Activated CD4-positive, alpha-beta T cell treated with anti-CD3 and anti-CD28 coated beads, Interleukin-10, Interleukin-2, amounts not matched to agents 100 ng/mL and 50 ng/mL, durations not matched to agents 16 hours and 8 hours (primary cell): ENCODE results near the gene GRPEL2.
A peak's percentile ranks its signal among the peaks of the same experiment; 100 is the strongest.

ENCODE experiments used
- DNase-seq: peaks from one replicate; pipeline ENCODE4 v3.0.0-alpha.2; 2020

Gene GRPEL2

GRCh38 chr5:149345147-149345891 is at the start of gene GRPEL2:
Gene GRPEL2 (plus strand): TSS chr5:149345499. CDS start chr5:149345540, 41 bp downstream.
- DNase-seq, result peak; percentile 98

DNA sequence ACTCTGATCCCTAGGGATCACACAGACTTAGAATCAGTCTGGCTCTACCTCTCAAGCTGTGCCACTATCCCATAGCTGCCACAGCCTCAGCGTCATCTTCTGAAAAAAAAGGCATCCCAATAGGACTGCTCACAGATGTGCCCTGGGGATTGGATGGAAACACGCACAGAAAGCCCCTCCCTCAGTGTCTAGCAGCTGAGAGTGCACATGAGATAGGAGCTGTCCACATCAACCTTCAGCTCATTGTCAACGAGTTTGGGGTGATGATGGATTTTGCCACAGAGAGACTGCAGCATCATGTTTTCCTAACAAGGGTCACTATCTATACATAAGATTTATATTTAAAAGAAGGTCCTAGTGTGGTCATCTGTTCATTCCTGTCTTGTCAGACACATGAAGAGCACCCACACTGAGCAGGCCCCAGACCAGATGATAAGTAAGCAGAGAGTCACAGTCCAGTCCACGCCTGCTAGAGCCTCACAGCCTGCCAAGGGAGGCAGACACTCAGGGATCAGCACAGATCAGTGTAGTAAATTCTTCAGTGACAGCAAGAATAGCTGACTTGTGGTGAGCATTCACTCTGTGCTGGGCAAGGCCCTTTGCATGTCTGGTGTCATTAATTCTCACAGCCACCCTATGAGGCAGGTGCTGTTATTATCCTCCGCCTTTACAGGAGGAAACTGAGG is 47.8 kb upstream of the GRPEL2 start:
- no peak for DNase-seq

GRCh38 chr5:149298163-149298562 is 47.1 kb upstream of the GRPEL2 start:
- DNase-seq, result no peak

- DNase-seq, result no peak
These were observed 46.4 kb upstream of the GRPEL2 start for GRCh38 chr5:149298842-149299404.

- no peak for DNase-seq
These were observed 45.7 kb upstream of the GRPEL2 start for GRCh38 chr5:149299451-149300054.

DNA sequence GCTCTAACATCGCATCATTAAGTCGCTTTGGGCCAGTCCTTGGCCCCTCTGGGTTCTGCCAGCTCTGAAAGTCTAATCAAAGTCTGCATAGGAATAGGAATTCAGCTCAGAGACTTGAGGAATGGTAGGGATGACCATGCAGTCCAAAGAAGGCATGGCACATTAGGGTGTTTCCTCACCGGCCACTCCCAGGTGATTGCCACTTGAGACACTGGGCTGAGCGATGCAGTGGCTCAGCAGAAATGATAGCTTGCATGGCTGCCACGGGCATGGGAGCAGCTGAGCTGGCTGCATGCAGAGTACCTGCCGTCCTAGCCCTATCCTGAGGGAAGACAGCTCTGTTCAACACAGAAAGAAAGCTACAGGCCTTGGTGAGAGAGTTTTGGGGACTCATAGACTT is 44.9 kb upstream of the GRPEL2 start:
- DNase-seq, result no peak

- no peak for DNase-seq
These were observed 44.1 kb upstream of the GRPEL2 start for GRCh38 chr5:149301049-149301743.

DNA sequence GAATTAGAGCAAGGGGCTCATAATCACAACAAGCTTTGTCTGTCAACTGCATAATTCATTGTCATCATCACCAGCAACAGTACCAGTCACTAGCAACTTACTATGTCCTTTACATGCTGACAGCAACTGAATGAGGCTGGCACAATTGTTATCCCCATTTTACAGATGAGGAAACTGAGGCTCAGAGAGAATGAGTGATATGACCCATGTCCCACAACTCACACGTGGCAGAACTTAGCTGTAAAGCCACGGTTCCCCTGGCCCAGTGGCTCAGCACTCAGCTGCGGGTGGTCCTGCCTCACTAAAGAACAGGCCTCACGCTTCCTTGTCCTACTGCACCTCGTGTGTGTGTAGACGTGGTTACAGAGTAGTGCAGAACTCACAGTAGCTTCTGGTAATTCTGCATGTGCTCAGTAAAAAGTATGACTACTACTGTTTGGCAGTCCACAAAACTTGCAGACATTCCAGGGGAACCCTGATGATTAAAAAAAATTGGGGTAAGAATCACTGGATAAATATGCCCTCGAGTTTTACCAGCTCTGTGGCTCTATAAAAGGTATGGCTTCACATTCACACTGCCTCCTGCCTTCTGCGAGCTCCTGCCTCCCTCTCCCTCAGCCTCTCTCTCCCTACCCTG is 43.4 kb upstream of the GRPEL2 start:
- no peak for DNase-seq

DNA sequence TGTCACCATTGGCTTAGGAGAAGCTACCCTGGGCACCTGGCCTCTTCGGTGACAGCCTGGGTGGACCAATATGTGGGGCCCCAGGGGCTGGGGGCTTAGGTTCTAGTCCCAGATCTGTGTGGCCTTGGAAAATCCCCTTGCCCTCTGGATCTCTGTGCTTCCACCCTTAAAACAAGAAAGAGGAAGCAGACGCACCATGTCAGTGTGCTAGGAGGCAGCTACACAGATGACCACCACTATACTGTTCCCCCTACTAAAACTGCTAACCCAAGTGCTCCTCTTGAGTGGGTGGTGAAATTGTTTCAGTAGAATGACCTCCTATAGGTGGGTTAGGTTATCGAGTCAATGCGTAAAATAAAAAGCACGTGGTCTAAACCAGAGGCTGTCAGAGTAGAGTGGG is 42.7 kb upstream of the GRPEL2 start:
- no peak for DNase-seq

DNA sequence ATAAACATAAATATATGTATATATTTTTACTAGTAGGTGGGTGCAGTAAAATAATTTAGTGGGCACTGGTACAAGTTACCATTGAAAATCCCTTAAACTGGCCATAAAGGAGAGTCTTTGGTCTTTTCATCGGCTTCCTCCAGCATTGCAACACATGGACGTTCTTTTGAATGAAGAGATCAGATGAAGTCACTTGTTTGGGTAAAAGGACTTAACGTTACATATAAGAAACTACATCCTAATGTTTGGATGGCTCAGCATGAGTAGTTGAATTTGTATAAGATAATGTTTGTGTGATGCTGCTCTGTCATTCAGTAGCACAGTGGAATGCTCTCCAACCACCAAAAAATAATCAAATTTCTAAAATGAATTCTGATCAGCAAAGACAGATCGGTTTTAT is 42.1 kb upstream of the GRPEL2 start:
- DNase-seq, result no peak

DNA sequence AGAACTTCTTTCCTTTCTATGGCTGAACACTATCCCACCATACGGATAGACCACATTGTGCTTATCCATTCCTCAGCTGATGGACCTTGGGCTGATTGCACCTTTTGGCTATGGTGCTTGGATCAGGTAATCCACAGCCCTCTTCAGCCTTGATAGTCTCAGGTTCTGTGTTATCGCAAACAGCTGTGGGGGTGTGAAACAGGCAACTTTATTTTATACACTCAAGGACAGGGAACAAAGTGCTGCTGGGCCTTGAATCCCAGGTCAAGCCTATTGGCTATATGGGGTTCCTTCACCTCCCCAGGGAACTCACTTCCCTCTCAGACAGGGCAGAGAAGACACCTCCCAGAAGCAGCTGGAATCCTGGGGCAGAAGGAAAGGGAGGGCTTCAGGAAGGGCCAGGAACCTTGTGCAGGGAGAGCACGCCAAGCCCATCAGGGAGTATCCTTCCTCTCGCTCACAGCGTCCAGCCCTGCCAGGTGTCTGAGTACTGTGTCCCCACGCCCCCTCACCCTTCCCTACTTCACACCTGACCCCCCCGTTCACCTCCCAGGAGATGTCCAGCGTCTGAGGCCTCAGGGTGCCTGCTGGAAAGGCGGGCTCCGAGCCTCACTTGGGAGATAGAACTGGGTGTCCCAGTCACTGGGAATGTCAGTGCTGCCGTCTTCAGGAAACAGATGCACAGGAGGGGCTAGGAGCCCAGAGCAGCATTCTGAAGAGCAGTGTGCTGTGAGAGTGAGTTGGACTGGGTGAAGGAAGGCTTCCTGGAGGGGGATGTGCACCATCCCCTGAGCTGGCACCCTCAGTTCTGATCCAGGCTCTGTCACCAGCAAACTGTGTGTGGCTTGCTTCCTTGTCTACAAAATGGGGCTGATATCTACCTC is 40.9 kb upstream of the GRPEL2 start:
- no peak for DNase-seq

- DNase-seq, result no peak
These were observed 35.9 kb upstream of the GRPEL2 start for GRCh38 chr5:149309354-149309753.

DNA sequence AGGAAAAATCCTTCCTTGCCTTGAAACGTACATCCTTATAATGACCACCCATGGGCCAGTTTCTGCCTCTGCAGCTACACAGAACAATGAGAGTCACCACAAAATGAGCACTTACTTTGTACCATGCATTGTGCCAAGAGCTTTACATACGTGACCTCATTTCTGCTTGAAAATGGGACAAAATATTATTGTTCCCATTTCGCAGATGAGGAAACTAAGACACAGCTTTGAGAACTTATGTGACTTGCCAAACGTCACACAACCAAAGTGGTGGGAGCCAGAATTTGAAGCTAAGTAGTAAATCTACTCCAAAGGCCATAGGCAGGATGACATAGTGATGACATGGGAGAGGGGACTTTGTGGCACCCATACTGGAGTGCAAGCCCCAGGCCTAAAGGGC is 34.8 kb upstream of the GRPEL2 start:
- DNase-seq, result no peak

DNA sequence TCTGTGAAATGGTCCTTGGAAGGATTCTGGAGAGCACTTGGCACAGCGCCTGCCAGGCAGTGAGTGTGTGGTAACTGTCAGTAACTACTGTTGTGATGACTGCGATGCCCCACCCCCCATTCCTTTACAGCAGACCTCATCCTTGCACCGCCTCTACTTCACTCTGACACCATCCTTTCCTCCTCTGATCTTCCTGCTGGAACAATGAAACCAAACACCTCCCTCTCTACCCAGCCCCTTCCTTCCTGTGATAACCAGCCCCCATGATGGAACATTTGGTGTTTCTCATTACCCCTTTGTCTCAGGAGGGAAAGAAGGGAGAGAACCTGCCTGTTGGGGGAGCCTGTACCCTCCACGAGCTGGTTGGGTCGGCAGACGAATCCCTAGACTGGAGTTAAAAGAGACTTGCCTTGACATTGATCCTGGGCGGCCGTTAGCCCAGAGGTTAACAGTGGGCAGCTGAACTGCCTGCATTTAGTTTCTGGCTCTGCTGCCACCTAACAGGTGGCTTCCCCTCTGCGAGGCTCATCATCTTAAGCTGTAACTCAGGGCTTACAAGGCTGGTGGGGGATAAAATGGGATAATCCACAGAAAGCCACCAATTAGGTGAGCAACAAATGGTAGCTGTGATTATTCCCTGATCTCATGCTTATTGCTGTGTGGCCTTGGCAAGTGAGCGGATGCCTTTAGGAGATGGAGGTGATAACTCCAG is 34.2 kb upstream of the GRPEL2 start:
- no peak for DNase-seq

- DNase-seq, result no peak
These were observed 32.0 kb upstream of the GRPEL2 start for GRCh38 chr5:149313151-149313841.

DNA sequence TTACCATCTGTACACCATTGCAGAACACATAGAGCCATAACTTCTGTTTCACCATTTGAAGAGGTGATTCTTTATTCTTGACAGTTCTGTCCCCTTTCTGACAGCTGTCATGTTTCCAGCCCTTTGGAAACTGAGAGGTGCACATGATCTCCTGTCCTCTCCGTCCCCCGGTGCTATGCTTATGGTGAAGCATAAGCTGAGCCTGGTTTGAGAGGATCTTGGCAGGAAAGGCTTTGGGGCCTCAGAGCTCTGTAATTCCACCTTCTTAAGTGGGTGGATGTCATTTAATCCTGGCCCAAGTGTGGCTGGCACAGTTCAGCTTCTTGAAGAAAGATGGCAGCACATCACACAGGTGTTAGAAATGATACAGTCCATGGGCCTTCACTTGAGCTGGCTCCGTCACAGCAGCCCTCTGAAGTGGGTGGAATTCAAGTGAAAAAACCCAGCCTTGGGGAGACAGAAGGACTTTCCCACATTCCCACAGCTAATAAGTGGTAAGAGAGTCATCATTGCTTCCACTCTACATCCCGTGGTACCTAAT is 30.7 kb upstream of the GRPEL2 start:
- DNase-seq, result no peak

DNA sequence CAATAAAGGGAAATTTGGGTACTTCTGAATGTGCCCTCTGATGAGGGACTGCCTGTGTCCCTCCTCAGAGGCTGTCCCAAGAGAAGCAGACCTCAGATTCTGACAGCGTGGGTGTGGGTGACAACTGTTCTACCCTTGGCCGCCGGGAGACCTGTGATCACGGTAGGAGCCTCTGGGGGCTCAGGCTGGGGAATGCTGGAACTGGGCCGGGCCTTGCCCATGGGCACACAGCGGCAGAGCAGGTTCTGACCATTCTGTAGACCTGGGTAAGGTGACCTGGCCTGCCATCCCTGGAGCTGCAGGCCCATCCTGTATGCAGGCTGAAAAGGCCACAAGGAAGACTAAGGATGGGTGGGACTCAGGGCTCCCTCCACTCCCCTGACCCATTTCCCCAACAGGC is 29.5 kb upstream of the GRPEL2 start:
- no peak for DNase-seq

- DNase-seq, result peak; percentile 45
These were observed 27.8 kb upstream of the GRPEL2 start for GRCh38 chr5:149317281-149318048.

- DNase-seq, result no peak
These were observed 26.1 kb upstream of the GRPEL2 start for GRCh38 chr5:149319174-149319573.
